Colonic mucosa (tissue), 4 donors: Measurements from ENCODE around the gene CDC34. TPM values are rescaled to one million over a fixed set of nuclear protein-coding genes. Genes with fewer than 3 reads are reported as not detected.
A peak's percentile ranks its signal among the peaks of the same experiment; 100 is the strongest.

ENCODE experiments used
- DNase-seq: peaks from one replicate; pipeline ENCODE4 v3.0.0-alpha.2; 2020
- H3K27ac ChIP-seq: fragments of 200-600 bp; one replicate; pipeline ENCODE4 v1.8.0; 2021
- H3K27me3 ChIP-seq: fragments of 200-600 bp; one replicate; pipeline ENCODE4 v1.8.0; 2021
- H3K36me3 ChIP-seq: fragments of 200-600 bp; one replicate; pipeline ENCODE4 v1.8.0; 2021
- H3K4me1 ChIP-seq: fragments of 200-600 bp; one replicate; pipeline ENCODE4 v1.8.0; 2021; ENCODE audit warnings: mild to moderate bottlenecking
- H3K4me3 ChIP-seq: fragments of 200-600 bp; one replicate; pipeline ENCODE4 v1.8.0; 2021
- H3K9ac ChIP-seq, 2 donors: one replicate each; pipeline ENCODE4 v1.7.0; 2013; ENCODE audit warnings: control low read depth in 2 of 2, low read depth in 2 of 2, low read length in 2 of 2
- H3K9me3 ChIP-seq: fragments of 200-600 bp; one replicate; pipeline ENCODE4 v1.8.0; 2021
- CTCF ChIP-seq: fragments of 200-600 bp; IDR thresholded peaks from one replicate; pipeline ENCODE4 v1.8.0; 2022; ENCODE audit warnings: antibody characterized with exemption, mild to moderate bottlenecking
- intact Hi-C: fragments of 100-400 bp; cut with DNase I; formaldehyde crosslinking; loops from one replicate; pipeline ENCODE4 v1.14.1; 2022
- total RNA-seq, 2 donors: library from RNA; stranded (reverse); fragmentation: NEBNext Ultra II Directional in 1 of 2; extraction: Animal tissue kit (Norgen Biotek cat#: 25700) in 1 of 2; gene quantifications; one replicate each; pipeline ENCODE4 v1.2.1, GENCODE V29; 2021
- donor health status: healthy.
- donor health status: DM: no; HTN: no; CAD: no.
- donor health status: DM: no; HTN: no; CAD: no.

CDC34 gene
- total RNA-seq, 2 donors from 2014 or later = 60.7 to 93.4 TPM

DNA sequence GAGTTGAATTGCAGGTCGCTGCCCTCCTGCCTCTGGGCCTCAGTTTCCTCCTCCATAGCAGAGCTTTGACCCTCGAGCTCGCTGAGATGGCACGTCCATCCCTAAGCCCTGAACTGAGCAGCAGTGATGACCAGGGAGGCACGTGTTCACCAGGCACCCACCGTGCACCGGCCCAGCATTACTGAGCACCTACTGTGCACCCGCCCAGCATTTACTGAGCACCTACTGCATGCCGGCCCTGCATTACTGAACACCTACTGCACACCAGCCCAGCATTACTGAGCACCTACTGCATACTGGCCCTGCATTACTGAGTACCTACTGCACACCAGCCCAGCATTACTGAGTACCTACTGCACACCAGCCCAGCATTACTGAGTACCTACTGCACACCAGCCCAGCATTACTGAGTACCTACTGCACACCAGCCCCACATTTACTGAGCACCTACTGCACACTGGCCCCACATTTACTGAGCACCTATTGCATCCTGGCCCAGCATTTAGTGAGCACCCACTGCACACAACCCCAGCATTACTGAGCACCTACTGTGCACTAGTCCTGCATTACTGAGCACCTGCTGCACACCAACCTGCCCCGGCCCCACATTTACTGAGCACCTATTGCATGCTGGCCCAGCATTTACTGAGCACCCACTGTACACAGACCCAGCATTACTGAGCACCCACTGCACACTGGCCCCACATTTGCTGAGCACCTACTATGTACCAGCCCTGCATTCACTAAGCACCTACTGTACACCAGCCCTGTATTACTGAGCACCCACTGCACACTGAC is 18.0 kb upstream of the CDC34 start:
- Histone ChIP-seq H3K9me3 (no peaks in the 10 kb centered on the region), H3K27ac (no peak overlapping the region), H3K9ac (no peak overlapping the region), H3K4me3 (no peak overlapping the region), H3K27me3 (no peaks in the 10 kb centered on the region), H3K36me3 (no peaks in the 10 kb centered on the region), H3K4me1 (peaks cover 9% of the 10 kb centered on the region)
- no peak for DNase-seq
- intact Hi-C loops = no loop called here
- TF ChIP-seq CTCF = no peak

- Histone ChIP-seq H3K9me3 (no peaks in the 10 kb centered on the region), H3K4me1 (peaks cover 8% of the 10 kb centered on the region), H3K27me3 (no peaks in the 10 kb centered on the region), H3K36me3 (no peaks in the 10 kb centered on the region), H3K27ac (no peak overlapping the region), H3K4me3 (no peak overlapping the region), H3K9ac (no peak overlapping the region)
- TF ChIP-seq CTCF = no peak
- intact Hi-C loops = no loop called here
- no peak for DNase-seq
Measured at GRCh38 chr19:514166-514663, 17.3 kb upstream of the CDC34 start.

DNA sequence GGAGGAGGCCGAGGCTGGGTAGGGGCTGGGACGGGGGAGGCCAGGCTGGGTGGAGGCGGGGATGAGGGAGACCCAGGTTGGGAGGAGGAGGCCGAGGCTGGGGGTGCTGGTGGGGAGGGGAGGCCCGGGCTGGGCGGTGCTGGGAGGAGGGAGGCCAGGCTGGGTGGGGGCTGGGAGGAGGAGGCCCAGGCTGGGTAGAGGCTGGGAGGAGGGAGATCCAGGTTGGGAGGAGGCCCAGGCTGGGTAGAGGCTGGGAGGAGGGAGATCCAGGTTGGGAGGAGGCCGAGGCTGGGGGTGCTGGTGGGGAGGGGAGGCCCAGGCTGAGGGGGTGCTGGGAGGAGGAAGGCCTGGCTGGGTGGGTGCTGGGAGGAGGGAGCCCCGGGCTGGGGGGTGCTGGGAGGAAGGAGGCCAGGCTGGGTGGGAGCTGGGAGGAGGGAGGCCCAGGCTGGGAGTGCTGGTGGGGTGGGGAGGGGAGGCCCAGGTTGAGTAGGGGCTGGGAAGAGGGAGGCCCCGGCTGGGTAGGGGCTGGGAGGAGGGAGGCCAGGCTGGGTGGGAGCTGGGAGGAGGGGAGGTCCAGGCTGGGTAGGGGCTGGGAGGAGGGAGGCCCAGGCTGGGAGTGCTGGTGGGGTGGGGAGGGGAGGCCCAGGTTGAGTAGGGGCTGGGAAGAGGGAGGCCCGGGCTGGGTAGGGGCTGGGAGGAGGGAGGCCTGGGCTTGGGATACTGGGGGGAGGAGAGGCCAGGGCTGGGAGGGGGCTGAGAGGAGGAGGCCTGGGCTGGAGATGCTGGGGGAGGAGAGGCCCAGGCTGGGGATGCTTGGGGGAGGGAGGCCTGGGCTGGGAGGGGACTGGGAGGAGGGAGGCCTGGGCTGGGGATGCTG is 13.6 kb upstream of the CDC34 start:
- no peak for DNase-seq
- intact Hi-C loops = no loop called here
- H3K4me1 ChIP-seq = no peaks in the 10 kb centered on the region
- no peaks in the 10 kb centered on the region for H3K9me3 ChIP-seq
- H3K27me3 ChIP-seq = no peaks in the 10 kb centered on the region
- H3K27ac ChIP-seq = no peak overlapping the region
- no peak for TF ChIP-seq CTCF
- no peak overlapping the region for H3K9ac ChIP-seq
- H3K4me3 ChIP-seq = no peak overlapping the region
- H3K36me3 ChIP-seq = no peaks in the 10 kb centered on the region

GRCh38 chr19:518598-519231 is 12.8 kb upstream of the CDC34 start:
- no peak for DNase-seq
- H3K27me3 ChIP-seq = no peaks in the 10 kb centered on the region
- no peaks in the 10 kb centered on the region for H3K36me3 ChIP-seq
- H3K9me3 ChIP-seq = no peaks in the 10 kb centered on the region
- H3K9ac ChIP-seq = peak overlapping the region in 1 of 2 donors; percentile 12
- TF ChIP-seq CTCF = no peak
- H3K4me3 ChIP-seq = no peak overlapping the region
- no peaks in the 10 kb centered on the region for H3K4me1 ChIP-seq
- intact Hi-C loops = no loop called here
- H3K27ac ChIP-seq = no peak overlapping the region

DNA sequence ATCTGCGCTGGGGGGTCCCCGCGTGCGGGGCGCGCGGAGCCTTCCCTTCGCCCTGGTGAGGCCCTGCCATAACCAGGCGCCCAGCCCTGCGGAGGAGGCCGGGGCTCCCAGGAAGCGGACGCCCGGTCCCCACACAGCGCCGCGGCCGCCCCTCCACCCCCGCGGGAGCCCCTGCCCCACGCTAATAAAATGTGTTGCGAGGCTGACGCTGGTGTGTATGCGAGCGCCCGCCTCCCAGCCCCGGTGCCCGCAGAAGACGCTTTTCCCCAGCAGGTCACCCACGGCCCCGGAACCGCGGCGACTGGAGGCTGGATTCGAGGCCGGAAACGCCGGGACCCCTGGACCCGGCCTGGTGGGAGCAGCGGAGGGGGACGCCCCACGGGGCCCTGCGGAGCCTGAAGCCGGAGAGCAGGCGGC is 12.1 kb upstream of the CDC34 start:
- no peak for DNase-seq
- intact Hi-C loops = no loop called here
- Histone ChIP-seq H3K4me1 (no peaks in the 10 kb centered on the region), H3K36me3 (no peaks in the 10 kb centered on the region), H3K27ac (no peak overlapping the region), H3K9me3 (no peaks in the 10 kb centered on the region), H3K9ac (no peak overlapping the region), H3K4me3 (no peak overlapping the region), H3K27me3 (no peaks in the 10 kb centered on the region)
- TF ChIP-seq CTCF = no peak
